HepG2 (cell line): ENCODE measurements around the gene RAB1B. TPM values are rescaled to one million over a fixed set of nuclear protein-coding genes. Genes with fewer than 3 reads are reported as not detected.

Experiments
- ATAC-seq: fragments of 200-7000 bp; cut with Tn5 transposase; 3 replicates; pipeline ENCODE4 v1.9.1; 2020; ENCODE audit warnings: mild to moderate bottlenecking, moderate library complexity
- BruUV-seq: library from RNA; stranded (reverse); fragments of 400-500 nt; replicated peaks from 2 replicates; lab custom pipeline; 2021; lab: Mats Ljungman, UMichigan
- CTCF ChIA-PET: fragments of 300-600 bp; formaldehyde crosslinking; extraction: SDS; loops from one replicate; lab custom pipeline; 2021; ENCODE audit warnings: low total read pairs, inconsistent platforms, low intra/inter-chr PET ratio; lab: Yijun Ruan, JAX
- POLR2A ChIA-PET: fragments of 350-600 bp; sonication (Branson Sonifier 250); formaldehyde crosslinking; loops from one replicate; lab custom pipeline; 2020; ENCODE audit warnings: antibody characterized with exemption, inconsistent platforms; lab: Yijun Ruan, JAX
- DNase-seq: peaks from one replicate; pipeline ENCODE4 v3.0.0-alpha.2; 2015; ENCODE audit warnings: low spot score
- FAIRE-seq: peaks from 3 replicates; lab custom pipeline; 2011; peaks lifted over from hg19 to GRCh38; lab: Jason Lieb, UNC
- H2AFZ ChIP-seq: one replicate; pipeline ENCODE4 v1.6.1; 2011; ENCODE audit warnings: low read length, inconsistent platforms
- H3K27ac ChIP-seq: fragments of 300-600 bp; 3 replicates; pipeline ENCODE4 v1.8.0; 2011; ENCODE audit warnings: mixed run types, mild to moderate bottlenecking, mixed read lengths, low read length, inconsistent platforms; ENCODE audit not compliant: insufficient read depth; ENCODE audit errors: extremely low read length
- H3K27me3 ChIP-seq, 2 experiments: fragments of 200-600 bp in 1 of 2; 2 replicates in 1 of 2; 3 replicates in 1 of 2; pipeline versions ENCODE4 v1.6.0 to v1.8.0; 2011; ENCODE audit warnings: low read length in 2 of 2, mild to moderate bottlenecking in 2 of 2, moderate library complexity in 2 of 2, inconsistent platforms in 1 of 2; ENCODE audit not compliant: insufficient read depth in 2 of 2, control insufficient read depth in 1 of 2
- H3K36me3 ChIP-seq, 2 experiments: fragments of 200-600 bp in 1 of 2; replicated peaks in 1 of 2; 2 replicates in 1 of 2; 3 replicates in 1 of 2; pipeline versions ENCODE4 v1.5.1 to v1.8.0; 2011; ENCODE audit warnings: low read length in 2 of 2, inconsistent platforms in 1 of 2; ENCODE audit not compliant: insufficient read depth in 2 of 2, control insufficient read depth in 1 of 2
- H3K4me1 ChIP-seq: 2 replicates; pipeline ENCODE4 v1.5.1; 2012; ENCODE audit warnings: low read length, inconsistent platforms; ENCODE audit not compliant: insufficient read depth
- H3K4me2 ChIP-seq: 2 replicates; pipeline ENCODE4 v1.6.0; 2011; ENCODE audit warnings: low read depth, low read length, inconsistent platforms
- H3K4me3 ChIP-seq, 3 experiments: fragments of 200-600 bp in 1 of 3; sonication (generic), shearing (Covaris generic) in 1 of 3; replicated peaks in 1 of 3; 2 replicates each; pipeline ENCODE4 v1.5.1; 2011 to 2016; ENCODE audit warnings: low read length in 3 of 3, inconsistent platforms in 2 of 3, low read depth in 2 of 3, mild to moderate bottlenecking in 2 of 3, control low read depth in 1 of 3, mixed read lengths in 1 of 3; ENCODE audit not compliant: insufficient read depth in 1 of 3
- H3K79me2 ChIP-seq: one replicate; pipeline ENCODE4 v1.6.1; 2011; ENCODE audit warnings: low read length, inconsistent platforms; ENCODE audit not compliant: insufficient read depth
- H3K9ac ChIP-seq: 2 replicates; pipeline ENCODE4 v1.6.0; 2011; ENCODE audit warnings: mild to moderate bottlenecking, low read depth, low read length, inconsistent platforms; ENCODE audit not compliant: insufficient read depth
- H3K9me3 ChIP-seq: 2 replicates; pipeline ENCODE4 v1.5.1; 2012; ENCODE audit warnings: mild to moderate bottlenecking, low read length
- H4K20me1 ChIP-seq: 2 replicates; pipeline ENCODE4 v1.6.0; 2011; ENCODE audit warnings: inconsistent platforms, mild to moderate bottlenecking, low read length, moderate library complexity; ENCODE audit not compliant: insufficient read depth
- GABPA ChIP-seq, 2 experiments: IDR thresholded peaks; 2 replicates each; pipeline ENCODE4 v1.6.1; 2011 to 2016; ENCODE audit warnings: low read depth in 2 of 2, low read length in 1 of 2, missing biosample characterization in 1 of 2, missing genetic modification characterization in 1 of 2
- KDM1A ChIP-seq: IDR thresholded peaks from 2 replicates; pipeline ENCODE4 v1.6.1; 2016; ENCODE audit warnings: missing compliant biosample characterization
- KDM3A ChIP-seq: IDR thresholded peaks from 2 replicates; pipeline ENCODE4 v1.6.1; 2018; ENCODE audit warnings: low read depth, missing compliant biosample characterization
- KDM5B ChIP-seq: sonication (generic); formaldehyde crosslinking; IDR thresholded peaks from 2 replicates; pipeline ENCODE4 v1.4.0; 2020; ENCODE audit warnings: missing genetic modification reagents, mild to moderate bottlenecking, borderline replicate concordance
- KLF16 ChIP-seq, 2 experiments: sonication (generic) in 1 of 2; formaldehyde crosslinking in 1 of 2; IDR thresholded peaks; 2 replicates each; pipeline versions ENCODE4 v1.6.1 to v1.8.0; 2016 to 2023; ENCODE audit warnings: missing genetic modification reagents in 2 of 2, missing compliant biosample characterization in 1 of 2
- MBNL3 ChIP-seq: fragments of 250-450 bp; sonication (Bioruptor Pico); conservative IDR thresholded peaks from 2 replicates; pipeline ENCODE4 v1.8.0; 2022; ENCODE audit warnings: mild to moderate bottlenecking, inconsistent platforms
- MTF1 ChIP-seq: sonication (generic); formaldehyde crosslinking; IDR thresholded peaks from 2 replicates; pipeline ENCODE4 v1.5.0; 2020; ENCODE audit warnings: missing genetic modification reagents
- NAIF1 ChIP-seq: sonication (generic); formaldehyde crosslinking; IDR thresholded peaks from 2 replicates; pipeline ENCODE4 v1.5.0; 2020; ENCODE audit warnings: mild to moderate bottlenecking, missing genetic modification reagents, borderline replicate concordance
- POGZ ChIP-seq: sonication (generic); formaldehyde crosslinking; IDR thresholded peaks from 2 replicates; pipeline ENCODE4 v1.4.0; 2020; ENCODE audit warnings: mild to moderate bottlenecking, missing genetic modification reagents
- ZMYM4 ChIP-seq: sonication (generic); formaldehyde crosslinking; IDR thresholded peaks from 2 replicates; pipeline ENCODE4 v1.8.1; 2023; ENCODE audit warnings: mild to moderate bottlenecking, missing genetic modification reagents
- ZNF121 ChIP-seq: sonication (generic); formaldehyde crosslinking; IDR thresholded peaks from 2 replicates; pipeline ENCODE4 v1.5.0; 2020; ENCODE audit warnings: mild to moderate bottlenecking, missing genetic modification reagents
- ZNF281 ChIP-seq: sonication (generic); formaldehyde crosslinking; IDR thresholded peaks from 2 replicates; pipeline ENCODE4 v1.4.0; 2020; ENCODE audit warnings: missing genetic modification reagents, borderline replicate concordance
- ZNF644 ChIP-seq: IDR thresholded peaks from 2 replicates; pipeline ENCODE4 v1.6.1; 2016; ENCODE audit warnings: low read depth
- ZNF761 ChIP-seq: sonication (generic); formaldehyde crosslinking; conservative IDR thresholded peaks from 2 replicates; pipeline ENCODE4 v1.4.0; 2020; ENCODE audit warnings: mild to moderate bottlenecking, missing genetic modification reagents
- WGBS: methylation state at CpG from one replicate; pipeline ENCODE4 v1.1.6; 2017; ENCODE audit warnings: low lambda C conversion rate; 5-methylcytosine and 5-hydroxymethylcytosine counted together
- in situ Hi-C: cut with HindIII; loops from 2 replicates; pipeline ENCODE4 v1.10.0; 2017; ENCODE audit warnings: low pct_unique_long_range_greater_than_20kb; ENCODE audit not compliant: extremely low pct_ligation_motif_present
- intact Hi-C: fragments of 100-400 bp; cut with micrococcal nuclease; formaldehyde crosslinking; loops from one replicate; pipeline ENCODE4 v1.10.0; 2022; ENCODE audit not compliant: unreplicated experiment
- polyA plus RNA-seq, 8 experiments: library from polyadenylated mRNA; depleted of rRNA in 3 of 8; stranded (reverse) in 7 of 8; unstranded in 1 of 8; fragments of >200 nt; fragmentation: Illumina TruSeq in 4 of 8; extraction: Trizol in 4 of 8; gene quantifications; 2 replicates each; pipeline versions ENCODE4 v1.2.1 to v1.2.3, GENCODE V29; 2011 to 2016; ENCODE audit warnings: low read depth in 4 of 8, missing spikeins in 1 of 8, mixed read lengths in 1 of 8; ENCODE audit not compliant: insufficient read depth in 1 of 8
- total RNA-seq, 5 experiments: library from RNA; depleted of rRNA; stranded (reverse); fragments of >200 nt; fragmentation: Illumina TruSeq; extraction: Trizol; gene quantifications; 2 replicates each; pipeline ENCODE4 v1.2.3, GENCODE V29; 2016; ENCODE audit warnings: low read depth in 1 of 5
- TF ChIP-seq, protein P1 (sequence below): fragments of 450-650 bp; IDR thresholded peaks from 2 replicates; pipeline ENCODE4 v1.6.1; 2016
- TF ChIP-seq, protein P2 (sequence below): sonication (generic); formaldehyde crosslinking; IDR thresholded peaks from 2 replicates; pipeline ENCODE4 v1.8.1; 2023; ENCODE audit warnings: missing genetic modification reagents, inconsistent platforms, borderline replicate concordance
- TF ChIP-seq, protein P3 (sequence below): IDR thresholded peaks from 2 replicates; pipeline ENCODE4 v1.6.1; 2016; ENCODE audit warnings: missing genetic modification reagents, missing compliant biosample characterization

RAB1B gene
- total and polyA plus RNA-seq, 2 of the 13 experiments (the other 11 are each of a cell fraction or from before 2014, with no cell fraction given), result 77.9 to 87.9 TPM

DNA sequence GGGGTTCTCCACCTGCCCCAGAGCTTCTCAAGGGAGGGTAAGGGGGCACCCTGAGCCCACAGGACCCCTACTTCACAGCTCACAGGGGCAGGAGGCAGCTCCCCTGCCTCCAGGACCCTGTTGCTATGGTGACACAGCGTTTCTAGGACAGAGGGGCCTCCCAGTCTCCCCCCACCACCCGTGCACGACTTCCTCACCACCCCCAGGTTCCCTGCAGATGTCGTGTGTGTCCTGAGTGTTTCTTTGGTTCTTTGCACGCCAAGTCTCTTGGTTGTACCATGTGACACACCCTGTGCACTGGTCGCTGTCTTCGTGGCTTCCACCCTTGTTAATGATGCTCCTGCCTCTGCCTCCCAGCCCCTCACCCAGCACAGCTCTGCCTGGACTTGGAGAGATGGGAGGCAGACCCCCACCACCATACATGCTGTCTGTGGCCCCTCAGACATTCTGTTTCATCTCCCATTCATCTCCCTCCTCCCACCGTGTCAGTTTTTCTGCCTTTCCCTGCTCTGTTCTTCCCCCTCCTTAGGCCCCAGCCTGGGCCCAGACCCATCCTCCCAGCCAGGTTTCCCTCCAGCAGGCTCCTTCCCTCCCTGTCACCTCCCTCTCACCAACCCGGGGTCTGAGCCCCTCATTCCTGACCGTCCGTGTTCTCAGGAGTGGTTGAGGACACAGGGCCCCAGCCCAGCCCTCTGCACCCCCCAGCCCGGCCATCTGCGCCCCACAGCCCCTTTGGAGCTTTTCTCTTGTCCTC, 24.5 kb upstream of the RAB1B start (continued):
- TF ChIP-seq KDM3A (CRISPR knock-in tag) (no peak), KLF16 (CRISPR knock-in tag; IDR thresholded peaks at IDR 0.05) (no peak), ZNF281 (CRISPR knock-in tag) (no peak)

- ChIA-PET CTCF (no interaction called here), POLR2A (no interaction called here)
- Histone ChIP-seq H3K27ac (no peak overlapping the region), H3K4me2 (no peak overlapping the region), H3K9ac (no peak overlapping the region), H3K36me3 (no peaks in the 10 kb centered on the region; a peak in 2 of 5 replicates), H3K9me3 (no peaks in the 10 kb centered on the region), H3K27me3 (no peaks in the 10 kb centered on the region), H4K20me1 (no peaks in the 10 kb centered on the region), H2AFZ (no peak overlapping the region), H3K4me3 (no peak overlapping the region), H3K4me1 (no peaks in the 10 kb centered on the region), H3K79me2 (no peaks in the 10 kb centered on the region)
- no peak for ATAC-seq
- BruUV-seq, result no TSS peak
- no peak for TF ChIP-seq ZNF644 (CRISPR knock-in tag)
- TF ChIP-seq ZNF761 (CRISPR knock-in tag), result no peak
- no peak for TF ChIP-seq ZNF121 (CRISPR knock-in tag)
- TF ChIP-seq, protein P1, sequence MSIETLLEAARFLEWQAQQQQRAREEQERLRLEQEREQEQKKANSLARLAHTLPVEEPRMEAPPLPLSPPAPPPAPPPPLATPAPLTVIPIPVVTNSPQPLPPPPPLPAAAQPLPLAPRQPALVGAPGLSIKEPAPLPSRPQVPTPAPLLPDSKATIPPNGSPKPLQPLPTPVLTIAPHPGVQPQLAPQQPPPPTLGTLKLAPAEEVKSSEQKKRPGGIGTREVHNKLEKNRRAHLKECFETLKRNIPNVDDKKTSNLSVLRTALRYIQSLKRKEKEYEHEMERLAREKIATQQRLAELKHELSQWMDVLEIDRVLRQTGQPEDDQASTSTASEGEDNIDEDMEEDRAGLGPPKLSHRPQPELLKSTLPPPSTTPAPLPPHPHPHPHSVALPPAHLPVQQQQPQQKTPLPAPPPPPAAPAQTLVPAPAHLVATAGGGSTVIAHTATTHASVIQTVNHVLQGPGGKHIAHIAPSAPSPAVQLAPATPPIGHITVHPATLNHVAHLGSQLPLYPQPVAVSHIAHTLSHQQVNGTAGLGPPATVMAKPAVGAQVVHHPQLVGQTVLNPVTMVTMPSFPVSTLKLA, result no peak
- TF ChIP-seq, protein P2, sequence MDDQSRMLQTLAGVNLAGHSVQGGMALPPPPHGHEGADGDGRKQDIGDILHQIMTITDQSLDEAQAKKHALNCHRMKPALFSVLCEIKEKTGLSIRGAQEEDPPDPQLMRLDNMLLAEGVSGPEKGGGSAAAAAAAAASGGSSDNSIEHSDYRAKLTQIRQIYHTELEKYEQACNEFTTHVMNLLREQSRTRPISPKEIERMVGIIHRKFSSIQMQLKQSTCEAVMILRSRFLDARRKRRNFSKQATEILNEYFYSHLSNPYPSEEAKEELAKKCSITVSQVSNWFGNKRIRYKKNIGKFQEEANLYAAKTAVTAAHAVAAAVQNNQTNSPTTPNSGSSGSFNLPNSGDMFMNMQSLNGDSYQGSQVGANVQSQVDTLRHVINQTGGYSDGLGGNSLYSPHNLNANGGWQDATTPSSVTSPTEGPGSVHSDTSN (CRISPR knock-in tag), result no peak
- no peak for TF ChIP-seq MBNL3 (CRISPR knock-in tag)
- no peak for TF ChIP-seq KDM5B (CRISPR knock-in tag)
- no peak for TF ChIP-seq MTF1 (CRISPR knock-in tag)
- TF ChIP-seq ZMYM4, result no peak
- no peak for TF ChIP-seq NAIF1 (CRISPR knock-in tag)
- TF ChIP-seq GABPA (IDR thresholded peaks at IDR 0.05; ENCODE audit: low read depth, low read length), result no peak
- TF ChIP-seq GABPA (CRISPR knock-in tag; IDR thresholded peaks at IDR 0.05; ENCODE audit: low read depth), result no peak
- no peak for TF ChIP-seq POGZ (CRISPR knock-in tag)
- TF ChIP-seq, protein P3, sequence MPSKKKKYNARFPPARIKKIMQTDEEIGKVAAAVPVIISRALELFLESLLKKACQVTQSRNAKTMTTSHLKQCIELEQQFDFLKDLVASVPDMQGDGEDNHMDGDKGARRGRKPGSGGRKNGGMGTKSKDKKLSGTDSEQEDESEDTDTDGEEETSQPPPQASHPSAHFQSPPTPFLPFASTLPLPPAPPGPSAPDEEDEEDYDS, result no peak
- TF ChIP-seq KDM1A, result no peak
- WGBS, result 74% methylated on average over 4 of the region's 4 CpGs
- FAIRE-seq, result no peak
- in situ Hi-C loops (no loop called here), intact Hi-C loops (no loop called here)
- no peak for DNase-seq
These were observed 21.1 kb upstream of the RAB1B start for GRCh38 chr11:66247295-66247694.
